ENCODE data around the gene ELF5. TPM values are rescaled to one million over a fixed set of nuclear protein-coding genes. Genes with fewer than 3 reads are reported as not detected.

The ELF5 gene
- total and polyA plus RNA-seq, 10 of the 15 experiments (the other 5 are each of a cell fraction or from before 2014, with no cell fraction given): not detected

DNA sequence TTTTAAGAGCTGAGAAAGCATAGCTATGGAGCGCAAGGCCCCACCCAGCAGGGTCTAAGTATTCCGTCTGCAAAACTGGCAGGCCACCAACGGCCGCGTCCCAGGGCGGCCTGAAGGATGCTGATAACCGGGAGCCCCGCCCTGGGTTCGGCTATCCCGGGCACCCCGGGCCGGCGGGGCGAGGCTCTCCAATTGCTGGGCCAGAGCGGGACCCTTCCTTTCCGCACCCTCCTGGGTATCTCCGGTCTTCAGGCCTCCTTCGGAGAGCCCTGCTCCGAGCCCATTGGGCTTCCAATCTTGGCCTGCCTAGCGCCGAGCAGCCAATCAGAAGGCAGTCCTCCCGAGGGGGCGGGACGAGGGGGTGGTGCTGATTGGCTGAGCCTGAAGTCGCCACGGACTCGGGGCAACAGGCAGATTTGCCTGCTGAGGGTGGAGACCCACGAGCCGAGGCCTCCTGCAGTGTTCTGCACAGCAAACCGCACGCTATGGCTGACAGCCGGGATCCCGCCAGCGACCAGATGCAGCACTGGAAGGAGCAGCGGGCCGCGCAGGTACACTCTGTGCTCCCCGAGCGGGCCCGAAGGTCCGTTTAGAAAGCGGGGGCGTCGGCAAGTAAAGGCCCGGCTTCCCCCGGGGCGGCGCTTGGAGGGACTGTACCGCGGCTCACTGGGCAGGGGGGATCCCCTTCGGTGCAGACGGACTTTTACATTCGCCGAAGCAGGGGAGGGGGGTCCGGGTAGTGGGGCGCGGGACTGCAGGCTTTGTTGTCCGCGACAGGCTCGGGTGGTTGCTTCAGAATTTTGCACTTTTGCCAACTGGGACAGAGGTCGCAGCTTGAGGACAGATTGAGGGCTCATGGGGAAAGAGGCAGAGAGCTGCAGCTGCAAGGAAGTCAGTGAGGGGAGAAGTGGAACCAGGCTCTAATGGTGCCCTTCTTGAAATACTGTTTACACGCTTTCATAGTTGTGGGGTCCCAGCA is 74.8 kb downstream of the ELF5 start, which contains the start of gene CAT (continued):
- TF ChIP-seq SPI1 (IDR thresholded peaks at IDR 0.05; ENCODE audit: borderline replicate concordance, insufficient read depth, low read depth, low read length): peak; percentile 62; the same call in 1 of the 2 replicates
- TF ChIP-seq, protein P1, sequence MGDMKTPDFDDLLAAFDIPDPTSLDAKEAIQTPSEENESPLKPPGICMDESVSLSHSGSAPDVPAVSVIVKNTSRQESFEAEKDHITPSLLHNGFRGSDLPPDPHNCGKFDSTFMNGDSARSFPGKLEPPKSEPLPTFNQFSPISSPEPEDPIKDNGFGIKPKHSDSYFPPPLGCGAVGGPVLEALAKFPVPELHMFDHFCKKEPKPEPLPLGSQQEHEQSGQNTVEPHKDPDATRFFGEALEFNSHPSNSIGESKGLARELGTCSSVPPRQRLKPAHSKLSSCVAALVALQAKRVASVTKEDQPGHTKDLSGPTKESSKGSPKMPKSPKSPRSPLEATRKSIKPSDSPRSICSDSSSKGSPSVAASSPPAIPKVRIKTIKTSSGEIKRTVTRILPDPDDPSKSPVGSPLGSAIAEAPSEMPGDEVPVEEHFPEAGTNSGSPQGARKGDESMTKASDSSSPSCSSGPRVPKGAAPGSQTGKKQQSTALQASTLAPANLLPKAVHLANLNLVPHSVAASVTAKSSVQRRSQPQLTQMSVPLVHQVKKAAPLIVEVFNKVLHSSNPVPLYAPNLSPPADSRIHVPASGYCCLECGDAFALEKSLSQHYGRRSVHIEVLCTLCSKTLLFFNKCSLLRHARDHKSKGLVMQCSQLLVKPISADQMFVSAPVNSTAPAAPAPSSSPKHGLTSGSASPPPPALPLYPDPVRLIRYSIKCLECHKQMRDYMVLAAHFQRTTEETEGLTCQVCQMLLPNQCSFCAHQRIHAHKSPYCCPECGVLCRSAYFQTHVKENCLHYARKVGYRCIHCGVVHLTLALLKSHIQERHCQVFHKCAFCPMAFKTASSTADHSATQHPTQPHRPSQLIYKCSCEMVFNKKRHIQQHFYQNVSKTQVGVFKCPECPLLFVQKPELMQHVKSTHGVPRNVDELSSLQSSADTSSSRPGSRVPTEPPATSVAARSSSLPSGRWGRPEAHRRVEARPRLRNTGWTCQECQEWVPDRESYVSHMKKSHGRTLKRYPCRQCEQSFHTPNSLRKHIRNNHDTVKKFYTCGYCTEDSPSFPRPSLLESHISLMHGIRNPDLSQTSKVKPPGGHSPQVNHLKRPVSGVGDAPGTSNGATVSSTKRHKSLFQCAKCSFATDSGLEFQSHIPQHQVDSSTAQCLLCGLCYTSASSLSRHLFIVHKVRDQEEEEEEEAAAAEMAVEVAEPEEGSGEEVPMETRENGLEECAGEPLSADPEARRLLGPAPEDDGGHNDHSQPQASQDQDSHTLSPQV (IDR thresholded peaks at IDR 0.05): no peak
- TF ChIP-seq BCL11A (IDR thresholded peaks at IDR 0.05; ENCODE audit: low read depth, low read length): no peak
- no peak for TF ChIP-seq EP300 (IDR thresholded peaks at IDR 0.05; ENCODE audit: borderline replicate concordance in 1 of 2, control insufficient read depth in 1 of 2, low read depth in 2 of 2, low read length in 2 of 2)
- TF ChIP-seq SMC3 (IDR thresholded peaks at IDR 0.05; ENCODE audit: borderline replicate concordance, low read length): no peak
- TF ChIP-seq, protein P2, sequence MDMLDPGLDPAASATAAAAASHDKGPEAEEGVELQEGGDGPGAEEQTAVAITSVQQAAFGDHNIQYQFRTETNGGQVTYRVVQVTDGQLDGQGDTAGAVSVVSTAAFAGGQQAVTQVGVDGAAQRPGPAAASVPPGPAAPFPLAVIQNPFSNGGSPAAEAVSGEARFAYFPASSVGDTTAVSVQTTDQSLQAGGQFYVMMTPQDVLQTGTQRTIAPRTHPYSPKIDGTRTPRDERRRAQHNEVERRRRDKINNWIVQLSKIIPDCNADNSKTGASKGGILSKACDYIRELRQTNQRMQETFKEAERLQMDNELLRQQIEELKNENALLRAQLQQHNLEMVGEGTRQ (IDR thresholded peaks at IDR 0.05; ENCODE audit: borderline replicate concordance, low read depth, low read length): no peak
- TF ChIP-seq ZNF24 (IDR thresholded peaks at IDR 0.05): no peak
- no peak for TF ChIP-seq CBX5 (IDR thresholded peaks at IDR 0.05; ENCODE audit: low read depth)
- TF ChIP-seq STAT1 (conservative IDR thresholded peaks at IDR 0.05): no peak
- TF ChIP-seq, protein P3, sequence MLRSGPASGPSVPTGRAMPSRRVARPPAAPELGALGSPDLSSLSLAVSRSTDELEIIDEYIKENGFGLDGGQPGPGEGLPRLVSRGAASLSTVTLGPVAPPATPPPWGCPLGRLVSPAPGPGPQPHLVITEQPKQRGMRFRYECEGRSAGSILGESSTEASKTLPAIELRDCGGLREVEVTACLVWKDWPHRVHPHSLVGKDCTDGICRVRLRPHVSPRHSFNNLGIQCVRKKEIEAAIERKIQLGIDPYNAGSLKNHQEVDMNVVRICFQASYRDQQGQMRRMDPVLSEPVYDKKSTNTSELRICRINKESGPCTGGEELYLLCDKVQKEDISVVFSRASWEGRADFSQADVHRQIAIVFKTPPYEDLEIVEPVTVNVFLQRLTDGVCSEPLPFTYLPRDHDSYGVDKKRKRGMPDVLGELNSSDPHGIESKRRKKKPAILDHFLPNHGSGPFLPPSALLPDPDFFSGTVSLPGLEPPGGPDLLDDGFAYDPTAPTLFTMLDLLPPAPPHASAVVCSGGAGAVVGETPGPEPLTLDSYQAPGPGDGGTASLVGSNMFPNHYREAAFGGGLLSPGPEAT (IDR thresholded peaks at IDR 0.05; ENCODE audit: low read depth): peak; percentile 77
- no peak for TF ChIP-seq BMI1 (IDR thresholded peaks at IDR 0.05; ENCODE audit: borderline replicate concordance)
- 0 out of 2 replicates have a peak, but pooled peaks have one; percentile 37 for TF ChIP-seq MTA2 (IDR thresholded peaks at IDR 0.05; ENCODE audit: low read depth)
- no peak for TF ChIP-seq NFIC (IDR thresholded peaks at IDR 0.05; ENCODE audit: low read depth, low read length)
- TF ChIP-seq CHD1 (IDR thresholded peaks at IDR 0.05; ENCODE audit: low read depth, low read length): peak; percentile 94
- TF ChIP-seq, protein P4, sequence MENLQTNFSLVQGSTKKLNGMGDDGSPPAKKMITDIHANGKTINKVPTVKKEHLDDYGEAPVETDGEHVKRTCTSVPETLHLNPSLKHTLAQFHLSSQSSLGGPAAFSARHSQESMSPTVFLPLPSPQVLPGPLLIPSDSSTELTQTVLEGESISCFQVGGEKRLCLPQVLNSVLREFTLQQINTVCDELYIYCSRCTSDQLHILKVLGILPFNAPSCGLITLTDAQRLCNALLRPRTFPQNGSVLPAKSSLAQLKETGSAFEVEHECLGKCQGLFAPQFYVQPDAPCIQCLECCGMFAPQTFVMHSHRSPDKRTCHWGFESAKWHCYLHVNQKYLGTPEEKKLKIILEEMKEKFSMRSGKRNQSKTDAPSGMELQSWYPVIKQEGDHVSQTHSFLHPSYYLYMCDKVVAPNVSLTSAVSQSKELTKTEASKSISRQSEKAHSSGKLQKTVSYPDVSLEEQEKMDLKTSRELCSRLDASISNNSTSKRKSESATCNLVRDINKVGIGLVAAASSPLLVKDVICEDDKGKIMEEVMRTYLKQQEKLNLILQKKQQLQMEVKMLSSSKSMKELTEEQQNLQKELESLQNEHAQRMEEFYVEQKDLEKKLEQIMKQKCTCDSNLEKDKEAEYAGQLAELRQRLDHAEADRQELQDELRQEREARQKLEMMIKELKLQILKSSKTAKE (IDR thresholded peaks at IDR 0.05; ENCODE audit: low read depth, poor library complexity, severe bottlenecking): peak; percentile 71
- TF ChIP-seq EED (IDR thresholded peaks at IDR 0.05; ENCODE audit: low read depth): no peak
- no peak for TF ChIP-seq TCF3 (IDR thresholded peaks at IDR 0.05; ENCODE audit: borderline replicate concordance, insufficient read depth, low read depth, low read length)
- peak; percentile 70 for TF ChIP-seq RUNX3 (IDR thresholded peaks at IDR 0.05; ENCODE audit: low read length)
- no peak for TF ChIP-seq ZSCAN29 (IDR thresholded peaks at IDR 0.05)
- TF ChIP-seq CHD2 (IDR thresholded peaks at IDR 0.05; ENCODE audit: borderline replicate concordance, low read depth, low read length): peak; percentile 93
- TF ChIP-seq WRNIP1 (IDR thresholded peaks at IDR 0.05; ENCODE audit: borderline replicate concordance, low read depth, low read length): no peak
